ENCODE results near the gene RHBDD1.

- no peak for TF ChIP-seq CTCF (IDR thresholded peaks at IDR 0.05)
- no peak for TF ChIP-seq EZH2 (IDR thresholded peaks at IDR 0.05; ENCODE audit: borderline replicate concordance, insufficient read depth, low read depth, low read length, poor library complexity, severe bottlenecking)
These were observed 54.4 kb downstream of the RHBDD1 start for GRCh38 chr2:226890286-226890685.
